GM10847 (cell line): Measurements from ENCODE around the gene PSMD4.

Source experiments
- POLR2A ChIP-seq: IDR thresholded peaks from 2 replicates; pipeline ENCODE4 v1.6.1; 2011; ENCODE audit not compliant: insufficient read length; ENCODE audit errors: extremely low read depth

PSMD4 gene

DNA sequence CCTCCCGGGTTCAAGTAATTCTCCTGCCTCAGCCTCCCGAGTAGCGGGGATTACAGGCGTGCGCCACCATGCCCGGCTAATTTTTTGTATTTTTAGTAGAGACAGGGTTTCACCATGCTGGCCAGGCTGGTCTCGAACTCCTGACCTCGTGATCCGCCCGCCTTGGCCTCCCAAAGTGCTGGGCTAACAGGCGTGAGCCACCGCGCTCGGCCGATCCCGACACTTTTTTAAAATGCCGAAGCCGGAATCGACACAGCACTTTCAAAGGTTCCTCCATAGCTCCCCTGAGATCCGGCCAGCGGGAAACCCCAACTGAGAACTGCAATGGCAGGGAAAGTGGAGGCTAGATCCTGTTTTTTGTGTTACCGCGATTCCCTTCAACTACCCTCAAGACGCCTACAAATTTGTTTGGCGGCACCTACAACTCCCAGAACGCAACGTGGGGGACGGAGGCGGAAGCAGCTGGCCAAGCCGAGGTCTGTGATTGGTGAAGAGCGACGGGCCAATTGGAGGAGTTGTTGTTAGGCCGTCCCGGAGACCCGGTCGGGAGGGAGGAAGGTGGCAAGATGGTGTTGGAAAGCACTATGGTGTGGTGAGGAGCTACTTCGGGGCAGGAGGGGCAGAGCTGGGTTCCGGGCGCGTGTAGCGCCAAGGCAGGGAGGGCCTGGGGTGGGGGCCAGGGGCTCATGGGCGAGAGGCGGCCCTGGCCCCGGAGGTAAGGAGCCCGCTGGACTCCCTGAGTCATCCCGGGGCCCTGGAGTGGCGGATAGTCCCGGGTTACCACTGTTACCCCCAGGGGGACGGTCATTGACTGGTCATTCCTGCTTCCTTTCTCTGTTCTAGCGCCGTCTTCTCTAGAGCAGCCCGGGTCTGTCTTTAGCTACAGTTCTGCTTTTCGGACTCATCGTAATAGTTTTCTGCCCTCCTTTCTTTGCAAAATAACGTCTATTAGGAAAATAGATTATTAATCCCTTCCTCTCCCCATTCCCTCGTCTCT lies at the start of gene PSMD4:
PSMD4 (plus strand) TSS at position 518 of the 997 bp plus-strand sequence; CDS start at position 567, 49 bp downstream.
- TF ChIP-seq POLR2A: peak; percentile 86

DNA sequence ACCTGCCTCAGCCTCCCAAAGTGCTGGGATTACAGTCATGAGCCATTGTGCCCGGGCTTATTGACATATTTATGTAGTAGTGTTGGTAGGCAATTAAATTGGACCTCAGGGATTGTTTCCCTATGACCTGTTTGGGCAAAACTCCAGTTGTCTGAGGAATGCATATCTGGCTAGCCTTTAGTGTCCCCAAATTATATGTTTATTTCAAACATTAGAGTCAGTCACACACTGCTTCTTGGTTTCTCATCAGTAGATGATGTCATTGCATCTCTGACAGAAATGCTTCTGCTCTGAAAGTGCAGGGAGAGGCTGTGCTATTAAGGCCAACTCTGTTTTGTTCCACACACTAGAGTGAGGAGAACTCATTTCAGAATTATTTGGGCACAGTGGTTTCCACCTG lies 43.7 kb upstream of the PSMD4 start:
- no peak for TF ChIP-seq POLR2A

DNA sequence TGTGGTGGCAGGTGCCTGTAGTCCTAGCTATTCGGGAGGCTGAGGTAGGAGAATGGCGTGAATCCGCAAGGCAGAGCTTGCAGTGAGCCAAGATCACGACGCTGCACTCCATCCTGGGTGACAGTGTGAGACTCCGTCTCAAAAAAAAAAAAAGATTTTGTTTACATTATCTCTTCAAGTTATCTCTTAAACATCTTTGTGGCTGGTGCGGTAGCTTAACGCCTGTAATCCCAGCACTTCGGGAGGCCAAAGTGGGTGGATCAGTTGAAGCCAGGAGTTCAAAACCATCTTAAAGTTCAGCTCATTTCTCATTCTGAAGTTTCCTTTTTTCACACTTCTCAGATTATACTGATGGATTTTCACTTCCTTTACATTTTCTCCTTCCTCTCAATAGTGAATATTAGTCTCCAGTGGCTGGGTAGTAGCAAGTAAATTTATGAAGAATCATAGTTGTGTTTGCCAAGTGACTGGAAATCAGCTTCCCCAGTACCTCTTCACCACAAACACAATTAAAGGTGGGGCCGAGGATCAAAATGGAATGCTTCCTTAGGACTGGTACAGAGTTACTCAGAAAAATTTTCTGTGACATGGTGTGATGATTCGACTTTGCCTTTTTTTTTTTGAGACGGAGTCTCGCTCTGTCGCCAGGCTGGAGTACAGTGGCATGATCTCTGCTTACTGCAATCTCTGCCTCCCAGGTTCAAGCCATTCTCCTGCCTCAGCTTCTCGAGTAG lies 42.4 kb upstream of the PSMD4 start:
- TF ChIP-seq POLR2A: no peak

DNA sequence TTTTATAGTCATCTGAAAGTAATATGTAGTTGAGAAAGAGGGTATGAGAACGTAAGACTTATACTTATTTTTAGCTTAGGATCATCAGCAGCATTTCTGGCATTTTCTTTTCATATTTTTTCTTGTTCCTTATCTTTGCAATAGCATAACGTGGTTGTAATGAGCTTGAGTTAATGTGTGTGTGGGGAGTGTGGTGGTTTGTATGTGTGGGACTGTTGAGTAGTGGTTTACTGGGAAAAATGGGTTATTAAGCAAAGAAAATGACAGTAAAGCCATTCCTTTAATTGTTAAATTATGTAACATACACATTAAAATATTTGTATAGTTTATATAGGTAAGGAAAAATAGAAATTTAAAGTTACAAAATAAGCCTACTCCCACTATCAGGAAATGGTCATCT lies 41.0 kb upstream of the PSMD4 start:
- no peak for TF ChIP-seq POLR2A

DNA sequence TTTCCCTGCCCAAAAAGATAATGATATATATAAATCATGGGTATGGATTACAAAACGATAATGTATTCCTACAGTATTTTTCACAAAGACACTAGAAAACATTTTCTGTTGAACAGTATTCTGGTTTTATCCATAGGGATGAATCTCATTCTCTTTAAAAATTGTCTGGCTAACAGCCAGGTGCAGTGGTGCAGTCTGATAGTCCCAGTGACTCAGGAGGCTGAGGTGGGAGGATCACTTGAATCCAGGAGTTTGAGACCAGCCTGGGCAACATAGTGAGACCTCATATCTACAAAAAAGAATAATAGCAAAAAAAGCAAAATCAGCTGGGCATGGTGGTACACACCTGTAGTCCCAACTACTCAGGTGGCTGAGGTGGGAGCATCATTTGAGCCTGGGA lies 32.9 kb upstream of the PSMD4 start:
- TF ChIP-seq POLR2A: no peak

DNA sequence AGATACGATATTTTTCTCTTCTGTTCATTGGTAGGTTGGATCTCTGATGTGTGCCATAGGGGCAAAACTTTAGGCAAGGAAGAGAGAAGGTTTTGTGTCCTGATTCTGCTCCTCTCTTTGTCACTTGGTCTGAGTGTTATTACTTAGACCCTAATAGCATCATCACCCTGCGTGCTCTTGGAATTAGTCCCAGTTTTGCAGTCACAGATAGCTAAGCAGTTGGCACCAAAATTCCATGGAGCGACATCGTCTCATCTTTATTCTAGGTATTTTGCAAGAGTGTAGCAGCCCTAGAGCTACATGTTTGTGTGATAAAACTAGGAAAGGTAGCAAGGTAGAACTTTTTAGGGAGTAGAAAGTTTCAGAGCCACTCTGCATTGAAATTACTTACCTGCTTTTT lies 32.4 kb upstream of the PSMD4 start:
- TF ChIP-seq POLR2A: no peak

GRCh38 chr1:151235235-151235634 lies 19.3 kb upstream of the PSMD4 start:
- TF ChIP-seq POLR2A: no peak

DNA sequence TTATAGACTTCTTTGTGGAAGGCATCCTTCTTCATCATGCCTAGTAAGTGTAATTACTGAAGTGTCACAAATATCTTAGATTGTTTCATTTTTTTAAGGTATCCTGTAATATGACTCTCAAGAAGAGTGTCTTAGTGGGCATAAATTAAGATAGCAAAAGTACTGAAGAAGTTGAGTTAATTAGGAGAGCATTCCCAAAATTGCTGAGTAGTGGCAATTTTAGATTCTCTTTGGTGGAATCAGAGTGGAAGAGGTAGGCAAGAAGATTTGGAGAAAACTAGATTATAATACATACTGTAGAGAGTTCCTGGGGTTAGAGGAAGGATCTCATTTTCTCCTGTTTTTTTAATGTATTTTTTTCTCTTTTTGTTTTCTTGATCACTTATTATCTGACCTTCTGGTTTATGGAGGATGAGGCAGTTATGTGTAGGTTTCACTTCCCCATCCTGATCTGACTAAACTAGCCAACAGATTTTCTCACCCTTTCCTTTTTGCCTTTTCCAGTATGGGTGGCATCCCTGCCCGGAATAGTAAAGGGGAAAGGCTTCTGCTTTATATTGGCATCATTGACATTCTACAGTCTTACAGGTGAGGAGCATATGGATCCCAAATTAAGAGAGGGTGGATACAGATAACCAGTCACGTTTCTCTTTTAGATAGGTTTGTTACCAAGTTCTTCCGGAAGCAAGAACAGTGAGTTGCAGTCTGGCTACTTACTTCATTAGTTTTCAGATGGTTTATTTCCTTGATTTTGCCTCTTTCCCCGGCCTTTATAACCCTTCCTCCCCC lies 16.7 kb upstream of the PSMD4 start:
- no peak for TF ChIP-seq POLR2A

- TF ChIP-seq POLR2A: no peak
Observed at GRCh38 chr1:151238467-151238739, 16.1 kb upstream of the PSMD4 start.

DNA sequence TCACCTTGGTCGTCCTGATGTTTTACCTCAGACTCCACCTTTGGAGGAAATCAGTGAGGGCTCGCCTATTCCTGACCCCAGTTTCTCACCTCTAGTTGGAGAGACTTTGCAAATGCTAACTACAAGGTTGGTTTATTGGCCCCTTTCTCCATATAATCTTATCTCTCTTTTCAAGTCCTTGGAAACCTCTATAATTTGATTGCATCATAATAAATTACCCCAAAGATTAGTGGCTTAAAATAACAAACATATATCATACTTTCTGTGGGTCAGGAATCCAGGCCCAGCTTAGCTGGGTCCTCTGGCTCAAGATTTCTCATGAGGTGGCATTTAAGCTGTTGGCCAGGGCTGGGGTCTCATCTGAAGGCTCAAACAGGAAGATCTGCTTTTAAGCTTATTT lies 12.1 kb upstream of the PSMD4 start:
- TF ChIP-seq POLR2A: no peak

GRCh38 chr1:151243683-151244216 lies 10.8 kb upstream of the PSMD4 start:
- TF ChIP-seq POLR2A: no peak

DNA sequence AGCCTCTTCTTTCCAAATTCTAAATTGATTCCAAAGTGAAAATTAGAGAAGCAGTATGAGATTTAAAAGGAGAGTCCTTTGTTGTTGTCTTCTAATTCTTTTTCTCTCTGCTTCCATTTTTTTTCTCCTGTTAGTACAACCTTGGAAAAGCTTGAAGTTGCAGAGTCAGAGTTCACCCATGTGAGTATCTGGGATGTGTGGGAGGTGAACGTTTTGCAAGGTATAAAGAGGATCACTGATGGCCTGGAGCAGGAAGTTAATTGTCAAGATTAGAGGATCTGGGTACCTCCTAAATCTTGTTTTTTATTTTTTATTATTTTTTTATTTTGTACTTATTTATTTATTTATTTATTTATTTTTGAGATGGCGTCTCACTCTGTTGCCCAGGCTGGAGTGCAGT lies 7.7 kb upstream of the PSMD4 start:
- TF ChIP-seq POLR2A: no peak

DNA sequence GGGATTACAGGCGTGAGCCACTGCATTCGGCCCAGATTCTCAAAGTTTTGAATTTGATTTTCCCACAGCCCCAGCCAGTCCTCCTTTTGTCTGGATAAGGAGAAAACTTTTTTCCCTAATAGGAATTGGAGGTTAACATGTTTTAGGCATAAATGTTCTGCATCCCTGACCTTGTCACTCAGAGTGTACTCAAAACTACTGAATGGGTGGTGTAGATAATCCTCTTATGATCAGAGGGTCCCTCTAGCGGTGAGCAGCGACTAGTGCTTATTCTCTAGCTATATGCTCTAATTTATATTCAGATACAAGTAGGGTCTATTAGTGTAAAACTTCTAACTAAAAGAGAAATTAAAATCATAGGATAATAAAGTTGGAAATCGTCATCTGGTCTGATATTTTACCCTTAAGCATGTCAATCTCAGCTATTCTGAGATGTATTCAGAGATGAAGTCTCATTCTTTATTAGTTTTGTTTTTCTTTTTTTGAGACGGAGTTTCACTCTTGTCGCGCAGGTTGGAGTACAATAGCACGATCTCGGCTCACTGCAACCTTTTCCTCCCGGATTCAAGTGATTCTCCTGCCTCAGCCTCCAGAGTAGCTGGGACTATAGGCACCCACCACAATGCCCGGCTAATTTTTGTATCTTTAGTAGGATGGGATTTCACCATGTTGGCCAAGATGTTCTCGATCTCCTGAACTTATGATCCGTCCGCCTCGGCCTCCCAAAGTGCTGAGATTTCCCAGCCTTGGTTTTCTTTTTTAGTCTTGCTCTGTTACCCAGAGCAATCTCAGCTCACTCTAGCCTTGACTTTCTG lies 2.7 kb upstream of the PSMD4 start:
- TF ChIP-seq POLR2A: no peak

DNA sequence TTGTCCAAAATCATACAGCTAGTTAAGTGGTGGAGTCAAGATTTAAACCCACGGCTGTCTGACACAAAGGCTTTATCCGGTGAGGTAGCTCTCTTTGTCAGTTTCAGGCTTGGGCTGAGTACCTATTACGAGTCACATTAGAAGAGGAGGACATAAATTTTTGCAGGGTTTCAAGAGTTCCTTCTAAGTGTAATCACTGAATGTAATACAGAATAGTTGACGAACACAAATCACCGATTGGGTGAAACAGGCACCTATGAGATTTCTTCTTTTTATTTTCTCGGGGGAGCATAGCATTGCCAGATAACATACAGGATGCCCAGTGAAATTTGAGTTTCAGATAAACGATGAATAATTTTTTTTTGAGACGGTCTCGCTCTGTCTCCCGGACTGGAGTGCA lies 847 bp downstream of the PSMD4 start:
- no peak for TF ChIP-seq POLR2A
